NCI-H82 treated with DMSO at 0.1 percent for 48 hours (cell line): ENCODE results near the gene LAIR1.
"Not testable (repeated sequence)": the region's sequence is repeated elsewhere in the genome, so short reads cannot be mapped to it uniquely, and the experiment has no call there.

Source experiments
- DNase-seq: peaks from one replicate; lab custom pipeline; 2025; ENCODE audit not compliant: unreplicated experiment; lab: John Stamatoyannopoulos, UW

Gene LAIR1

DNA sequence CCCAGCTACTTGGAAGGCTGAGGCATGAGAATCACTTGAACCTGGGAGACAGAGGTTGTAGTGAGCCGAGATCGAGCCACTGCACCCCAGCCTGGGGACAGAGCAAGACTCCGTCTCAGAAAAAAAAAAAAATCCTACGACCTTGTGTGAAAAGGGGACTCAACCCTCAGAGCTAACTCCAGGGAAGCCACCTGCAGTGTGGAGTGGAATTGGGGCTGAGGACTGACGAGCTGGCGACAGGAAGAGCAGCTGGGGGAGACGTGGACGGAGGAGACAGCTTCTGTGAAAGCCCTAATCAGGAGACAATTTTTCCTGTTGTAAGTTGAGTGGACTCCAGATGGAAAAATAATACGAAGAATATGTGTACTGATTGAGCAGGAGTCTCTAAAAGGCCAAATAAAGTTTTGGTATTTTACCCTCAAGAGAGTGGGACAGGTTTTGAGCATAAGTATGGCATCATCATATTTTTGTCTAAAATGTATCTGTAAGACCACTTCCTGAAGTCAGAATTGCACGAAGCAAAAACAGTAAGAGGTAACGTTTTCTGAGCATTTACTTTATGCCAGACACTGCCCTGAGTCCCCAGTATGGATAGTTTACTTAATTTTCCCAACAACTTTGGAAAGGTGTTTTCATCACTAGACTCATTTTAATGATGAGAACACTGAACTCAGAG, 12.0 kb upstream of the LAIR1 start:
- no peak for DNase-seq

GRCh38 chr19:54375181-54375938, 10.6 kb upstream of the LAIR1 start:
- not testable (repeated sequence) for DNase-seq

DNA sequence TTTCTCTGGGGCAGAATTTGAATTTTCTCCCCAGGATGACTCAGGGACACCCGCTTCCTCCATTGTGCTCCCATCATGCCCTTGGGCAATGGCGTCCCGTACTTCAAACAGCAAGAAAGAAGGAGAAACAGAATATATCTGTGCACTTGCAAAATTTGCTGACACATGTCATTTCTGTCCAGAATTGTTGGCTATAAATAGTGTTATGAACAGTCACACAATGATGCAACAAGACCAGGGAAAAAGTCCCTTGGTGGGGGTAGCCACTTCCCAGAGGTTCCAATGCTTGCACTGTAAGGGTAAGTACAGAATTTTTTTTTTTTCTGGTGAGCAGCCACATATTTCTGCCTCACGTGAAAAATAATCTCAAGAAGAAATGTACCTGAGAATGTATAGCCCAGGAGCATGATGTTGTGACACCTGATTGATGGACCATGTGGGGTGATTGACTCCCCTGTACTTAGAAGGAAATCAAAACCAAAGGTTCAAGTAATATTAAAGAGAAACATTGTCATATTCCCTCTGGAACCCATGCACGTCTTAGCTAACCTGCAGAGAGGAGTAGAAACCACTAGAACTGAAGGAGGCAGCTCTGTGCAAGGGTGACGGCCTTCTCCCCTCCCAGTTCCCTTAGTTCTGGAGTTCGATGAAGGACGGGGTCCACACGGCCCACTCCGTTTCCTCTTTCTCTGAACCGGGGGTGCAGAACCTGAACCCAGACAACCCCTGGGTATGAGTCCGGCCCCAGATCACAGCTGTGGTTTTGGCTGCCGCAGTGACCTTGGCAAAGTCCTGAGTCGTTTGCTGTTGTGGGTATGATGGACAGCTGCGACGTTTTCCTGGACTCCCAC, 9.3 kb upstream of the LAIR1 start:
- no peak for DNase-seq

- not testable (repeated sequence) for DNase-seq
Measured at GRCh38 chr19:54371453-54371852, 6.7 kb upstream of the LAIR1 start.

DNA sequence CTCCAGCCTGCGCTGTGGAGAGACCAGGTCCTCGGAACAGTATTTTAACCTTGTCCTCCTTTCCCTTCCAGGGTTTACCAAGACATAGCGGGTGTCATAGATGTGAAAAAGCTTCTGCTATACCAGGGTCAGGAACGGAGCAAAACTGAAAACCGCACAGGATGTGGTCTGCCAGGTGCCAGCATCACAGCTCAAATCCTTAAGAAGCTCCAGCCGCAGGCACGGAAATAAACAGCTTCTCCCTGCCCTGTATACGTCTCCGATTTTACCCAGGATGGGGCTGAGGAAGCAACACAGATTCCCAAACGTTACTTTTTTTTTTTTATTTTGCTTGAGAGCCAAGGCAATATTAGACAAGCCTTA, 5.7 kb upstream of the LAIR1 start:
- DNase-seq = not testable (repeated sequence)

GRCh38 chr19:54369688-54370433, 5.1 kb upstream of the LAIR1 start:
- DNase-seq = not testable (repeated sequence)

- no peak for DNase-seq
Measured at GRCh38 chr19:54369082-54369687, 4.5 kb upstream of the LAIR1 start.

DNA sequence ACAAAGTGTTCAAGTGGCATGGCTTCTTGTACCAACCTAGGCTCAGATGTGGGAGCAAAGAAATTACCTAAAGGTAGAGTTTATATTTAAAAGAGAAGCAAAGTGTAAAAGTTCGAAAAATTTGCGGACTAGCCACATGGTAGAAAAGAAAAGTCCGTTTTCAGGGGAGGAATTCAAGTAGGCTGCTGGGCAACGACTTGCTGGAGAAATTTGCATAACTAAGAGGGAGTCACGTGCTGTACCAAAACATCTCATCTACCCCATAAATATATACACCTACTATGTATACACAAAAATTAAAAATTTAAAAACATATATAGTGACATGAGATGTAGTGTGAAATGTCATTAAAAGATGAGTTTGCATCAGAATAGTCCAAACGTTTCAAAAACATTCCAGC, 2.1 kb upstream of the LAIR1 start:
- no peak for DNase-seq

DNA sequence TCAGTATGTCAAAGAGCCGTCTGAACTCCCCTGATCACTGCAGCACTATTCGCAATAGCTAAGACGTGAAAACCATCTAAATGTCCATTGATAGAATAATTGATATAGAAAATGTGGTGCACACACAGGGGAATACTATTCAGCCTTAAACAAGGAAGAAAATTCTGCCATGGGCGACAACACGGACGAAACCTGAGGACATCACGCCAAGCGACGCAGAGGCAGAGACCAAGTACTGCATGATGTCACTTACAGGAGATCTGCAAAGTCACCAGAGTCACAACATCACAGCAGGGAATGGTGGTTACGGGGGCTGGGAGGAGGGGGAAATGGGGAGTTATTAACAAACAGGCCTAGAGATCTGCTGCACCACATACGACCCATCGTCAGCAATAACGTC, 1.1 kb upstream of the LAIR1 start:
- DNase-seq = not testable (repeated sequence)

DNA sequence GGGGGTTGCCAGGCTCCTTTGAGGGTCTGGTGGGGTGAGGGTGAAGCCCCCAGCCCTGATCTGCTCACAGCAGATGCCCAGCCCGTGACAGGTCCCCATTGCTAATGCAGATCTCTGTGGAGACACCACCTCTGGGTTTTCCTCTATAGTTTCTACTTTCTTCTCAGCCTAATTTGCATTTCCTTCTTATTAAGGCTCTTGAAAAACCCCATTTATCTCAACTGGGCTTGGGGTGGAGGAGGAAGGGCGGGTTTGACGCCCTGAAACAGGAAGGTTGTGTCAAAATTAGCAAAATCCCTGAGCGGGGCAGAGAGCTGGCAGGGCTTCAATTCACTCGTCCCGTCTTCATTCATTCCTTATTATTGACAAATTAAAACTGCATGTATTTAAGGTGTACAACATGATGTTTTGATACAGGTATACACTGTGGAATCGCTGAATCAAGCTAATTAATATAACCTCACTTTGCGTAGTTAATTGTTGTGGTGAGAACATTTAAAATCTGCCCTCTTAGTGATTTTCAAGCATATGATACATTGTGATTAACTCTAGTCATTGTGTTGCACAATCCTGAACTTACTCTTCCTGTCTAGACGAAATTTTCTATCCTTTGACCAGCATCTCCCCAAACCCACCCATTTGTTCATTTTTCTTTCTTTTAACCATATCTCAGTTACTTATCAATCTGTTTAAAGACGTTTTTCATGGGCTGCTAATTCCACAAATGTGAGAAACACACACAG, 2.9 kb downstream of the LAIR1 start:
- DNase-seq = not testable (repeated sequence)

GRCh38 chr19:54359149-54359820, 5.4 kb downstream of the LAIR1 start:
- DNase-seq = not testable (repeated sequence)

- no peak for DNase-seq
Measured at GRCh38 chr19:54357381-54357780, 7.3 kb downstream of the LAIR1 start.

GRCh38 chr19:54356444-54357056, 8.2 kb downstream of the LAIR1 start:
- DNase-seq = no peak

GRCh38 chr19:54355675-54356074, 9.1 kb downstream of the LAIR1 start:
- DNase-seq = no peak

- no peak for DNase-seq
Measured at GRCh38 chr19:54354761-54355160, 10.0 kb downstream of the LAIR1 start.

GRCh38 chr19:54352546-54352945, 12.2 kb downstream of the LAIR1 start:
- no peak for DNase-seq

GRCh38 chr19:54352041-54352440, 12.7 kb downstream of the LAIR1 start:
- no peak for DNase-seq

GRCh38 chr19:54351474-54351873, 13.3 kb downstream of the LAIR1 start:
- no peak for DNase-seq

GRCh38 chr19:54345938-54346386, 18.8 kb downstream of the LAIR1 start:
- DNase-seq = no peak
